ENCODE measurements around the gene CAMK4.
"Not testable (repeated sequence)": the region's sequence is repeated elsewhere in the genome, so short reads cannot be mapped to it uniquely, and the experiment has no call there.

Gene CAMK4

DNA sequence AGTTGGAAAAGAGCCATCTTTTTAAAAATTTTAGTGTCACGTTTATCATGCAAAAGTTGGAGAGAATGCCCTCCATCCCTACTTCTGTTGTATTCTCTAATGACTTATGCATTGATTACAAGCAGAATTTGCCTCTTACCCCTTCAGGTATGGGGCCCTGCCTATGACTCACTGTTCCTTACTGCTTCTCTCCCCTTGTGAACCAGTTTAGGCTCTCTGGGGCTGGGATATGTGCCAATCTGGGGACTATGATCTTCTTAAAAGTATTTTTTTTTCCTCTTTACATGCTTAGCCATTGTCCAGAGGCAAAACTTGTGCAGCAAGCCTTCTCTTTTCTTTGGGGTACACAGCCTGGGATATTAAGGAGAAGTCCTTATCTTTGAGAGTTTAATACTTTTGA, 37.4 kb downstream of the CAMK4 start:
- DNase-seq, result peak; percentile 31

DNA sequence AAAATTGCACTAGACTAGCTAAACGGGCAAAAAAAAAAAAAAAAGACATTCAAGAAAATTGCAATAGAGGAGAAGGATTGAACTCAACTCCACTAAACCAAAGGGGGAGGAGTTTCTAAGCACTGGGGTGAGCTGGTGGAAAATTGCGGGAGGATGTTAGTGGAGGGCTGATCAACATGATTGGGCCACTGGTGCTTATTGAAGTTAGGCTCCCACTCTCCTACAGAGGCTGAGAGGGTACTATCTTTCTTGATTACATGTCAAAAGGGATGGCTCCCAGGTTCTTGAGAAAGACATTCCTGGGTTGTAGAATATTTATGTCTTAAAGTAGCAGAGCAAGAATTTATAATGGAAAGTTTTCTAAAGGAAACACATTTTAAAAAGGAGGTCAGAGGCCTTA, 38.0 kb downstream of the CAMK4 start:
- DNase-seq, result no peak

DNA sequence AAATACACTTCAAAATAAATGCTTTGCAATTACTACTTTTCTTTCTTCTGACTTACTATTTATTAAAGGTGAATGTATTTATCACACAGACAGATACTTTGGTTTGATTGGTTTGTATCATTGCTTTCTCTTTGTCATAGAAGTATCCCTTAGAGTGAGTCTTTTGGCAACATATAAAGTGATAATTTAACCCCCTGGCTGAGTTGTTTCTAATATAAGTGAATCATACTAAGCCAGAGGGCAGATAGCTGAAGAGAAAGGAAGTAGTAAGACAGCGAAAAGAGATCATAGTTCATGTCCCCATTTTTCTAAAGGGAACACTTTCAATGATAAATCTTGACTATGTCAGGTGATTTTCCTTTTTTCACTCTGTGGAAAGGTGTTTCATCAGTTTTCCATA, 38.6 kb downstream of the CAMK4 start:
- no peak for DNase-seq

DNA sequence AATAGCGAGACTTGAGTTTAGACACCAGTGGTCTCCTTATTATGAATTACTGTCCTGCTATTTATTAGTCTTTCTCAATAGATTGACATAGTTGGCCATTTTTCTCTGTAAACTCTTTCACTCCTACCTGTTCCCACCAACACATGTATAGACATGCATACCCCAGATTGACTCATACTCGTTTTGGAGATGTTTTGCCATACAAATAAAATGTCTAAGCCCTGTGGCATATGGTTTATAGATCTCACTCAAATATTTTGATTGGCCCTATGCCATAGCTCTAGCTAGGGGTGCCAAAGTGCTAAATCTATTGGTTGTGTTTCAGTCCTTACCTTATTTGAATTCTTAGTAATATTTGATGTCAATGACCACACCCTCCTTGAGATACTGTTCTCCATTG, 42.3 kb downstream of the CAMK4 start:
- no peak for DNase-seq

DNA sequence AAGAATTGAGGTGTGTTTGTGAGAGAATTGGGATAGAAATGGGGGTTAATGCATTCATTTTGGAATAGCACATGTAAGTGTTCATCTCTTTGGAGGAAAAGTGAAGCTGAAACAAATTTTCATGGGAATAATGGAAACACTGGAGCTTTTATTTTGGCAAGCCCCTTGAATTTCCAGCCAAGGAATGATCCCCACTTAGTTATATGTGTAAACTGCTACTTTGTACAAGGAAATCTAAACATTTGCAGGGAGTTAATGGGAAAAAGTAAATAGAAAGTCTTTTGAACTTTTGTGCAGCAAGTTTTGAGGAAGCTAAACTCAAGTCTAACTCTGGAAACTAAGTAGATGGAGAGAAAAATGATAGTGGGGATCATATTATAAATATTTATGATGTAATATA, 44.1 kb downstream of the CAMK4 start:
- DNase-seq, result no peak

DNA sequence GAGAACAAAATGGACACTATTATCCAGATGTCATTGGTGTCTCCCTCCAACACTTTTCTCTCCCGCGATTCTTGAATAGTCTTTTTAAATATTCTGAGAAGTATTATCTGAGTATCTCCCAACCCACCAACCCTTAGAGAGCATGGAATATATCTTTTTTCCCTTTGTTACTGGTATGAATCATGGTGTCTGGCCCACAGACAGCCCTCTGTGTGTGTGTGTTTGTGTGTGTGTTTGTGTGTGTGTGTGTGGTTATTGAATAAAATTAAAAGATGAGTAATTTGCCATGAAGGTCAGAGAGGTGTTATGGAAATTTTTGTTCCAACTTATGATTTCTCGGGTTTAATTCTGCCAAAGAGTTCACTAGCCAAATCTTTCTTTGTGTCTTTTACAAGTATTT, 47.7 kb downstream of the CAMK4 start:
- no peak for DNase-seq

DNA sequence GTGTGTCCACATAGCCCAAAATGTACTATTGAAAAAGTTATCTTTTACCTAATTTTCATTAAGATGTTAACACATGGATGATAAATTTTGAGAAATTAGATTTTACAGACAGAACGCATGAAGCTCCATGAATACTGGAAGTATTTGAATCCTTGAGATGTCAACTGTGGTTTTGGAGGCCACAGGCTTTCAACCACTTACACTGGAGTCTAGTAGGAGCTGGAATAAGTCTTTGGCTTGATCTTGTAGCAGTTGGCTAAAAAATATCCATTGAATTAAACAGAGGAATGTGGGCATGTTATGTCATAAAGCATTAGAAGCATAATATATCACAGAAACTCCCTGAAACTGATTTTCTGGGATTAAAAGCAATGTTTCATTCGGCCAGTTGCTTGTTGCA, 52.9 kb downstream of the CAMK4 start:
- DNase-seq, result no peak

DNA sequence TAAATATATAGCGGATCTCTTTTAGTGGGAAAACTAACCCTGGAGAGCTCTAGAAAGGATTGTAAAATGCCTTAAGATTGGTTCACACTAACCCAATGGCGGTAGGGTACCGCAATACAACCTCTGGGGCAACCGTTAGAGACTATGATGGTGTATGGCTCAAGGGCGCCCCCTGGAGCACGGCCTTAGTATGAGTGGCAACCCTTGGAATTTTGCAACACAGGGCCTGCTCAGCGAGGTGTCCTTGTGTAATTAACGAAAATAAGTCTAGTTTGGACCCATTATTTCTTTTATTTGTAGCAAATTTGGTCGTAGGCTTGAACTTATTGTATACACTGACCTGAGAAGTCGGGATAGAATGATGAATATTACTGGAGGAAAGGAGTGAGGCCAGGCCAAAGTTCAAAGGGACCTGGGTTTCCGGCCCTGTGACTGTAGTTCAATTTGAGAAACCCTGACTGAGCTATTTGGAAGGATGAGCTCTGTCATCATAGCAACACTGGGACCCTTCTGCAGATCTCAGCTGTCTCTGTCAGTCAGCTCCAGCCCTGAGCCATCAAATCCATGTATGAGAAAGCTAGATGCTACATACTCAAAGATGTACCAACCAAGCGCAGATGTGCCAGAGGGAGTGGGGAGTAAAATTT, 54.8 kb downstream of the CAMK4 start:
- peak; percentile 89 for DNase-seq

DNA sequence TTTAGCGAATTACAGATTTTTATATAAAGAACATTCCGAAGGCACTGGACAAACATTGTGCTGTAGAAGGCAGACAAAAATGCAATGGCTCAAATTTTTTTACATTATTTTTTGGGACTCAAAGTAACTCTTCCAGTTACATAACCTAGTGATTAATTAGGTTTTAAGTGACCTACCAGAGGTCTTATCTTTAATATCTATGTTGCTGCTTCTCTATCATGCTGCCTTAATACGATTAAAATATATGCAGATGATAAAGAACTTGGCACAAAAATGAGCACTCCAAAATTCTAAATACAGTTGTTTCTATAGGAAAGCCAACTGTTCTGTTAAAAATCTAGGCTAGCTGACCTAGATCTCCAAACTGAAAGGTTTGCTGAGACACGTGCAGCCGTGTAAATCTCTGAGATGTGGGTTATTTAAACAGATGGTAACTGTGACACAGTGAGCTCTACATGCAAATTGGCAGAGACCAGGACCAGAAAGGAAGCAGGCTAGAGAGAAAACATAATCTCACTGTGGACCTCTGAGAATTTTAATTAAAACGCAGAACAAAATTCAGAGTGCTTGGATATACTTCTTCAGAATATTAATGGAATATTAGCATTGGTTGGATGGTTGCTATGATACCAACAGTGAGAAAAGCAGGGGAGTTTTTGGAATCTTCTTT, 56.2 kb downstream of the CAMK4 start:
- no peak for DNase-seq

DNA sequence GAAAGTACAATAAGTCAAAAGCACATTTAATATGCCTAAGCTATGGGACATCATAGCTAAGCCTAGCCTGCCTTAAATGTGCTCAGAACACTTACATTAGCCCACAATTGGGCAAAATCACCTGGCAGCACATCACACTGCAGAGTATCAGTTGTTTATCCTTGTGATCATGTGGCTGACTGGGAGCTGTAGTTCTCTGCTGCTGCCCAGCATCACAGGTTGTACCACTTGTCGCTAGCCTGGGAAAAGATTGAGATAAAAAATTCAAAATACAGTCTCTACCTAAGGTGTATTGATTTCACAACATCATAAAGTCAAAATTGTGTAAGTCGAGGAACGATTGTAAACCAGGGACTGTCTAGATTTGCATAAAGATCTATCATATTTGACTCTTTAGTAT, 58.6 kb downstream of the CAMK4 start:
- DNase-seq, result no peak

DNA sequence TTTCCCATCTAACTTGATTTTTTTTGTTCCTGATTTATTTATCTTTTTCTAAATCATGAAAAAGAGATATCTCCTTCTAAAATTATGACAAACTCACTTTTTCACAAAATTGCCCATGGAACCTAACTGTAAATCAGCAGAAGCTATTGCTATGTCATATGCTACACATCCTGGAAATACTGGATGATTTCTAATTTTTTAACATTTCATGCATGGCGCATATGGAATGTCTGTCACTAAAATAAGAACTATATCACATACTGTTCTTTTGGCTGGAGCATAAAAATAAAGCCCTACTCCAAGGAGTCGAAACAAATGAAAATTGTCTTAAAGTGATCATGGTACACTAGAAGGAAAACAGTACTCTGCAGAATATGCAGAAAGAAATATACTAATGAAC, 60.6 kb downstream of the CAMK4 start:
- no peak for DNase-seq

DNA sequence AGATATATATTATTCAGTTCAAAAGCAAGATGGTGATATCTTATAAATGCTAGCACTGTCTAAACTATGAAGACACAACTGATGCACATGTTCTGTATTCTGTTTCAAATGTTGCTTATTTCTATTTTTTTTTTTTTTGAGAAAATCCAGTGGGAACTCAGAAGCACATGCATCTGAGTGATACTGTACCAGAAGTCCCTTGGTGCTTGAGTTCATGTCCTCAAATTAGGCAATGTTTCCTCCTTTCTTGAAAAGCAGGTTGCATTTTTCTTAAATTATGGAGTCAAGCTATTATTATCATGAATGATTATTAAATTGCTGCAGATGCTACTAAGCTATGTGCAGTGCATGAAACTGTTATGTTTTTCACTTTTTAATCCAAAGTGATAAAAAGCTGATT, 70.4 kb downstream of the CAMK4 start:
- DNase-seq, result no peak

DNA sequence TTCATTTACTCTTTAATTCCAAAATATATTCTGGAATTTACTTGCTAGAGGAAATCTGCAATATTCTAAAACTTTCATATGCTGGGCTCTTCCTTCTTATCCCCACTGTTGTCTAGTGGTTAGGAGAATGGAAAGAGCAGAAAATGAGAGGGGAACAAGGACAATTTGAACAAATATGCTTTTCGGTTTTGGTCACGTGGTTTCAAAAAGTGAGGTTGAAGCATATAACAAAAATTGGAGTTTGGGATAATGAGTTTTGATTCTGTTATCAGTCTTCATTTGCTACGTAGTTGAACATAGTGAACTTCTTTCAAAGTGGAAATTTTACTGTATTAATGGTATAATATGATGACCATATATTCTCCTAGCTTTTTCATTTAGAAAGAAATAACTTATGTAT, 71.5 kb downstream of the CAMK4 start:
- DNase-seq, result no peak

DNA sequence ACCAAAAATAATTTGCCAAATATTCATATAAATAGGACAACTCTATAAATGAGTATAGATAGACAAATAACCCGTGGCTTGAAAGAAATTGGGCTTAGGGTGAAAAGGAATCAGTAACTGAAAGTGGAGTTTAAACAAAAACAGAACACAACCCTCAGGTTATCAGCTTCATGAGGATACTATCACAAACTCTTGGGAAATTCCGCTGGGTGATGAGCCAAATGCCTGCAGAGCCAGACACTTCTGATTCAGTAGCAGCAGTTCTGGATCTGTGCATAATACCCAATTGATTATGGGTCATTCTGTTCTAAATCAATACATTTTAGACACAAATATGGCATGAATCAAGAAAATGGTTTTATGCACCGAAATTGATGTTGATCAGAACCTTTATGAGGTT, 72.4 kb downstream of the CAMK4 start:
- no peak for DNase-seq

DNA sequence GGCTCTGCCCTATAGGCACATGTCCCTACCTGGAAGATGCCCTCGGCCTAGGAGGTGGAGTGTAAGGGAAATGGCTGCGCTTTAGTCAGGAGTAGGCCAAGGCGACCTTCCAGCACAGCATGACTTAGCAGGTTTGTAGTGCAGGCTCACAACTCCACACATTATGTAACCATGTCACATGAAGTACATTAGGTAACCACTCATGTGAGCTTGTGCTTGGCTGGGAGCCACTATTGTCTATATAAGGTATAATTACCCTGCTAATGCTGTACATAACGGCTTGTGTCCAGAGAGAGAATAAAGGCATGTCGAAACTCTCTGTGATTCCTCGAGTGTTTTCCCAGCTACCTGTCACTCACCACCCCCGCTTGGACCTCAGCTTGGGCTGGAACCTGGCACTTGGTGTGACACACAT, 74.9 kb downstream of the CAMK4 start:
- no peak for DNase-seq

DNA sequence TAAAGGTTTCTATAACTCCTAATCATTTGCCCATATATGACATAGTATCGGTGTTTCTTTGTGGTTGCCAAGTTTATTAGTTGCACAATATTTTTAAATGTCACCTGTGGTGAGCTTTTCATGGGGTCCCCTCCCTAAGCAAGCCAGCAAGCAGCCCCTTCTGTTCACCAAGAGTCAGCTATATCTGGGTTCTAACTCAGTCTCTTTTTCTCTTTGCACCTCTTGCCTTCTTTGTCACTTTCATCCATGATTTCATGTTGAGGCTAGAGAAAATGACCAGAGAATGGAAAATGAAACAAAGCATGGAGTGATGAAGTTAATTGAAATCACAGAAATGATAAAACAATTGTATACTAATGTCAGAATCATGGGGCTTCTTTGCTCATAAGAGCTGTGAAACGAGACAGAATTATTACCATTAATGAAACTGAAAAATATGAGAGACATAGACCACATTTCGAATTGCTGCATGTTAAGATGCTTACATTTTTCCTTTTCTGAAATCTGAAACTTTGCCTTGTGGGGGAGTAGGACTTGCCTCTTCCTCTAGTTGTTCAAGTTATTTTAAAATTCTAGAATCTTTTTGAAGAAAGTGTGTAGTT, 75.7 kb downstream of the CAMK4 start:
- DNase-seq, result no peak

DNA sequence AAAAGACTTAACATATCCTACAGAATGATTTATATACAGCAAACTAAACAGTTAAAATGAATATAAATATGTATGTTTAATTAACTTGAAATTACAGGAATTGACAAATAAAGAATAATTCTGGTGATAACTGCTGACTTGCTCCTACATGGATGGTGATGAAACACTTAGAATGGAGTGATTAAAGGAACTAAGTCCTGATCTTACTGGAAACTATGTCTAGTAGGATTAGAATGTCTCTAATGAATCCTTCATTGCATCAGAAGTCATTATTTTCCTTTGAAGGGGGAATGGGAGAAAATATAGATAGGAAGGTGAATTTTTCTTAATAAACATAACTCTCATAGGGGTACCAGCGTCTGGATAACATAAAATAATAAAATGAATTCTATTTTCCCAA, 77.1 kb downstream of the CAMK4 start:
- DNase-seq, result no peak

DNA sequence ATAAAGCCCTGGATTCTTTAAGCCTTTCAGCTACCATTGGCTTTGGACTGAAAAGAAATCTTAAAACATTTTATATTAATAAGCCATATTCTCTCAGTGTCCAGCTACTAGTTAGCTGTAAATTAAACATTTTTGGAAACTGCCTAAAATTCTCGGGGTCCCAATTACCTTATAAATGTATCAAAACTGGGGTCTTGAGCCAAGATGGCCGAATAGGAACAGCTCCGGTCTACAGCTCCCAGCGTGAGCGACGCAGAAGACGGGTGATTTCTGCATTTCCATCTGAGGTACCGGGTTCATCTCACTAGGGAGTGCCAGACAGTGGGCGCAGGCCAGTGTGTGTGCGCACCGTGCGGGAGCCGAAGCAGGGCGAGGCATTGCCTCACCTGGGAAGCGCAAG, 77.9 kb downstream of the CAMK4 start:
- not testable (repeated sequence) for DNase-seq

DNA sequence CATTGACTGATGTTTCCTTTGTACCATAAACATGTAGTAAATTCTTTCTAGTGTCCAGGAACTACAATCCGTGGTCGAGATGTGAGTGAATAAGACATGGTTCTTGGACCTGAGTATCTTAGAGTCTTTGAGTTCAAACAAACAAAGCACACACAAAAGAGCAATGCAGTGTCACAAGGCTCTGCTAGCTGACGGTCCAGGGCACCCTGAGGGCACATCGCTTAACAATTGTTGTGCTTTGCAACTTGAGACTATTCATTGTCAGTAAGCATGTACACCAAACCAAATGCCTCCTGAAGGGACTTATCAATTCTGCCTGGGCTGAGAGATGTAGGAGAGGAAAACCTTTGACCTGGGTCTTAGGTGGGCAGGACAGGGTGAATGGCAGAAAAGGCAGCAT, 84.8 kb downstream of the CAMK4 start:
- no peak for DNase-seq

DNA sequence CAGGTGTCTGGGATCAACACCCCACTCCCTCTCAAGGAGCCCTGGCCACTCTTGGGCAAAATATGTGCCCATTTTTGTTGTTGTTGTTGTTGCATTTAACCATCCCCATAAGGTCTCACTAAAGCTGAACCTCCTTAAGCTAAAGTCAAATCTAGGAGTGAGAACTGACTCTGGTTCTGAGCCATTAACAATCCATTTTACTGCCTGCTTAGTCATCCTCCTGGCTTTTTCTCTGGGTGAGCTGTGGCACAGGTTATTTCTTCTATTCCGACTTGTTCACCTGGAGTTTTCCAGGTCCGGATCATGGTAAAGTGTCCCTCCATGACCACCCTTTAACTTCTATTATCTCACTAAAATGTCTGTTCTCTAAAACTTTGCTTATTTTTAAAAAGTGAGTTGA, 85.2 kb downstream of the CAMK4 start:
- no peak for DNase-seq

DNA sequence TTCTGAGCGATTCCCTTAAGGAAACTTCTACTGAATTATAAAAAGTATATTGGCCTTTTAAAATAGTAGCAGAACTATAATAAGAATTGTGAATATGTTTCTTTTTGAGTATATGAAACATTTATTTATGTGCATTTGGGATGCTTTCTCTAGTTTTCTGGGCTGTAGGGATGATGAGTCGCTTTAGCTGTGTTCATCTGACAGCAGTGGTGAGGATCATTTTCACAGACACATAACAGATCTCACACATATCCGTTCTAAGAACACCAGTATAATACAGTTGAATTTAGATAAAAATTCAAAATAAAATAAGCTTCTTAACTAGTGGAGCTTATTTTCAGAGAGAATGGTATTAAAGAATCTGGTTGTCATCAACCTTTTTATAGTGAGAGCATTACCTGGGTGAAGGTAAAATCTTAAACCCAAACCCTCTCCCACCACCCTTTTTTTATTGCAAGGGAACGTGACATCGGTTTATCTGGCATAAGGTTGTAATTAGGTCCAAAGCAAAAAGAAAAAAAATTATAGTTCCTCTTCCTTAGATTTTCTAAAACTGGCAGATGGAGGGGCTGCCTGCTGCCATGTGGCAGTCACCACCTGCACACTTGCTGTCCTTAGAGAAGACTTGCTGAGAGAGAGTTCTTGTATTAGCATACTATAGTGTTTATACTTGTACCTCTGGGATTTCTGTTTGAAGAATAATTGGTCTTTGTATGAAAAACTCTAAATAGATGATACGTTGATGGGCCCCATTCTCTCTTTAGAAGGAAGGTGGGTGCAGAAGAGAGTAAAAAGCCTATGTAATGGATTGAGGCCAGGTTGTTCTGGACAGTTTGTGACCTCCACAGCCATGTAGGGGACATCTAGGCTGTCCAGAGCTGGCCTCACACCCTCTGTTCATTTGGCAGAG, 86.8 kb downstream of the CAMK4 start:
- DNase-seq, result no peak

DNA sequence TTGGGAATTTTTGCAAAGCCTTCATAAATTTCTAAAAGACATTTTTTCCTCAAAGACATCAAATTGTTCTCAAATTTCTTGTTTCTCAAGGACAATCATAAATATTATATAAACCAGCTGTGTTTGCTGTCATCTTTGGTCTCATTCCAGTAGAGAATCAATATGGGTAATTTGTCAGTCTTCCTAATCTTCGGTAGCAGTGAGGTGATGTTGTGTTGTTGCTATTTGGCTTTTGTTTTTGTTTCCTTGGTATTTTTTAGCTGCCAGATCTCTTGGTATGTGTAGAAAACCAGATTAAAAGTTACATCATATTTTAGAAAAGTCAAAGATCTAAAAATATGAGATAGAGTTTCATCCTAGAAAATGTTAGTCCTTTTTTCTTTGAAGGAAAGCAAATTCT, 87.5 kb downstream of the CAMK4 start:
- no peak for DNase-seq

DNA sequence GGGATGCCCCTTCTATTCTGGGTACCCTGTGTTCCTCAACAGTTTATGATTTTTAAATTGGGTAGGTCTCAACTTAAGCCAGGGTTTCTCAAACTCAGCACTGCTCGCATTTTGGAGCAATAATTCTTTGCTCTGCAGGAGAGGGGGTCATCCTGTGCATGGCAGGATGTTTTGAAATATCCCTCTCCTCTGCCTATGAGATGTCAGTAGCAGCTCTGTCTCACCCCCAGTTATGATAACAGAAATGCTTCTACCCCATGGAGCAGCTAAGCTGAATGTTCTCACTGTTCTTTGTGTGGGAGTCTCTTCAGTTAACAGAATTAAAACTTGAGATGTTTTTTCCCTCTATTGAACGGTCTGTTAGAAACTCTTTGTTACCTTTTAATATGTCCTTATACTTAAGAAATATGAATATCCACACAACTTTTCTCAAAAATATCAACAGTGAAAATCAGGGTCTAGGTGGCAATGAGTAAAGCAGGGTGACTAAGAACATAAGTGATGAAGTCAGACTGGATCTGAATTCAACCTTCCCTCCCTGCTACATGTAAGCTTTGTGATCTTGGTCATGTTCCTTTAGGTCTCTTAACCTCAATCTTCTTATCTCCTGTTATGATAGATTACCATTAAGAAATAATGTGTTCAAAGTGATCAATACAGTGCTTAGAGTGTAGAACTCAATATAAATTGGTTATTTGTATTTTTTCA, 89.0 kb downstream of the CAMK4 start:
- DNase-seq, result no peak
